Stimulated activated CD8-positive, alpha-beta memory T cell treated with anti-CD3 and anti-CD28 coated beads, Interleukin-7, amount 100 ng/mL, for 24 hours (primary cell): ENCODE data around the gene NUDC.
A peak's percentile ranks its signal among the peaks of the same experiment; 100 is the strongest.

Experiments
- DNase-seq: peaks from one replicate; pipeline ENCODE4 v3.0.0-alpha.2; 2020; ENCODE audit warnings: low read depth

NUDC gene

DNA sequence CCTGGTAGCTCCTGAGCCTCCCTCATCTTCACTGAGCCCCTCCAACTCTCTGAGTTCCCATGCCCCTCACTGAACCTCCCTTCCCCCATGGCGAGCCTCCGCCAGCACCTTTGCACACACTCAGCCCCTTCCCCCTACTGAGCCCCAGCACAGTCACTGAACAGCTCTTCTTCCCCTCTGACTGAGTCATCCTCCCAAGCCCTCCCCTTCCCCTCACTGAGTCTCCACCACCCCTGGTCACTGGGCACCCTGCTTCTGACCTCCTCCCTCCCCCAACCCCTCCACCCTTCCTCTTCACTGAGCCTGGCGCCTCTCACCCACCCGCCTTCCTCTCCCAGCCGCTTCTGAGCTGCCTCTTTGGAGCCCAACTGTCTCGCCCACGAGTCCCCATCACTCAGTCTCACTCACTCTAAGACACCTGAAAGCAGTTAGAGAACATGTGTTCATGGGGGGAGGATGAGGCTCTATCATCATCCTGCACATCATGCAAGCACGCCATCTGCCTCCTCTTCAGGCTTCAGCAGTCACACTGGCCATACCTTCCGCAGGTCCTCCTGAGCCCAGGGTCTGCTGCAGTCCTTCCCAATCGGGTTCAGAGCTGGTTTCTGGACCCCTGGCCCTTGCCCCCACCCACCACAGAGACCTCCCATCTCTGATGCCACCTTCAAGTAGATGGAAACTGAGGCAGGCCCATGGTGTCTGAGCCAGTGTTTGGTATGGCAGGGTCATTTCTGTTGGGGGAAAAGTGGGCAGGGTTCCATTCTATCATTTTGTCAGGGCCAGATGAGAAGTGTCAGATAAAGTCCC, 70.0 kb downstream of the NUDC start:
- no peak for DNase-seq

DNA sequence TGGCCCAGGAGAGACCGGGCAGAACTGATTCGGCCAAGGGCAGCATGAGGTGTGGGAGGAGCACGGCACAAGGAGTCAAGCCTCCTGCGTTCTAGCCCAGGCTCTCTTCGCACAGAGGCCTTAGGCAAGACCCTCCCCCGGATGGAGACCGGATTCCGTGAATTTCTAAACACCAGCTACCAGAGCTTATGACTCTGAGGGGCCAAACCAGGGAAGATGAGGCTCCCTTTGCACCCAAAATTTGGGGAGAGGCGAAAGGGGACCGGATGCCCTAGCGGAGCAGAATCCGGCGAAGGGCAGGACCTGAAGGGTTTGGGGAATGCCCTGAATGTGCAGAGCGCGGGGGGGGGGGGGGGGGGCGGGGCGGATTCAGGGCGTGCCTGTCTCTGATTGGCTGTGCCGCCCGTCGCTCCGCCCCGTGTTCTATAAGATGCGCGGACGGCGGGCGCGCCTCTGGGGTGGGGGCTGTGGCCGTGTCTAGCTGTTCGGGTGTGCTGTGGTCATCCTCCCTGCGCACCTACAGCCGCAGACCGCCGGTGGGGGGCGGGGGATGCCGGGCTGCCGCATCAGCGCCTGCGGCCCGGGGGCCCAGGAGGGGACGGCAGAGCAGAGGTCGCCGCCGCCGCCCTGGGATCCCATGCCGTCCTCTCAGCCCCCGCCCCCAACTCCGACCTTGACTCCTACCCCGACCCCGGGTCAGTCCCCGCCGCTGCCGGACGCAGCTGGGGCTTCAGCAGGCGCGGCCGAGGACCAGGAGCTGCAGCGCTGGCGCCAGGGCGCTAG, 71.9 kb downstream of the NUDC start, which contains the start of gene TRNP1:
Gene TRNP1 (plus strand): TSS at position 456 of the 783 bp plus-strand sequence. CDS start 95 bp downstream, at position 551.
- peak; percentile 32 for DNase-seq

DNA sequence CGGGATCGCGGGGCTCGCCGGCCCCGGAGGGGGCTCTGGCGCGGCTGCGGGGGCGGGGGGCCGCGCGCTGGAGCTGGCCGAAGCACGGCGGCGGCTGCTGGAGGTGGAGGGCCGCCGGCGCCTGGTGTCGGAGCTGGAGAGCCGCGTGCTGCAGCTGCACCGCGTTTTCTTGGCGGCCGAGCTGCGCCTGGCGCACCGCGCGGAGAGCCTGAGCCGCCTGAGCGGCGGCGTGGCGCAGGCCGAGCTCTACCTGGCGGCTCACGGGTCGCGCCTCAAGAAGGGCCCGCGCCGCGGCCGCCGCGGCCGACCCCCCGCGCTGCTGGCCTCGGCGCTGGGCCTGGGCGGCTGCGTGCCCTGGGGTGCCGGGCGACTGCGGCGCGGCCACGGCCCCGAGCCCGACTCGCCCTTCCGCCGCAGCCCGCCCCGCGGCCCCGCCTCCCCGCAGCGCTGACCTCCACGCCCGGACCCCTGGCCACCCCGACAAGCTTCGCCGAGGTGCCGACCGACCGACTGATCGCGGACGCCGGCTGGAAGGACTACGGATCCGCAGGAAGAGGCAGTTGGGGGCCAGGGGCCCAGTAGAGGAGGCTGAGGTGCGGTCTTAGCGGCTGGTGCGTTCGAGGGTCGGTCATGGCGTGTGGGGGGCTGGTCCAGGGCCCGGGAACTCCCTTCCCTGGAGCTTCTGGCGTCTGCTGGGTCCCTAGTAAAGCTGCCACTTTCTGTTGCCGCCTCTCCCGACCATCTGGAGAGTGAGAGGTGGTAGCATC, 72.7 kb downstream of the NUDC start:
- DNase-seq = no peak

DNA sequence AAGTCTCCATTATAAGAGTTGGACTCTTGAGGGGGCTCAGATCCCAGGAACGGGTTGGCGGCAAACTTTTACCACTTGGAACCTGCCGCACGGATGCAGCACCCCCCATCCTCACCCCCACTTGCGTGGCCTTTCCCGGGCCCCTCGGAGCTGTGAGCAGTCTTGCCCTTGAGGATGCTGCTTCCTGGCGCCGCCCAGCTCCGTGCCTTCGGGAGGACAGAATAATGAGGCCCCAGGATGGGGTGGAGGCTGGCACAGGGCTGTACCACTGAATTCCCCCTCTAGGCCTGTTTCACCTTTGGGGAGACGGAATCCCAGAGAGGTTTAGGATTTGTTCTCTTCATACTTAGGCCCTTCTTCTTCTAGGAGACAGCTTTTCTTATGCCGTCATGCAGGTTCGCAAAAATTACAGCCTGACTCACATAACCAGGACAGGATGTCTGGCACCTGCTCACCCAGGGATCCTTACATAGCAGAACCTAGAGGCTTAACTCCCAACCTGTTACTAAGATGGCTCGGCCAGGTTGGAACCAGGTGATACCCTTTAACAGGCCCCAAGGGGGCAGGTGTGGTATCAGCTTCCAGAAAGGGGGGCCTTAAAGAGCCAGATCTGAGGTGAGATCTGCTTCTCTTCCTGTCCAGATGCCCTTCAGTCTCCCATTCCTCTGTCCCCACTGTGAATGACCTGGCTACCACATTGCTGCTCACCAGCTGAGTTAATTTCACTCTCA, 73.4 kb downstream of the NUDC start:
- DNase-seq = no peak

DNA sequence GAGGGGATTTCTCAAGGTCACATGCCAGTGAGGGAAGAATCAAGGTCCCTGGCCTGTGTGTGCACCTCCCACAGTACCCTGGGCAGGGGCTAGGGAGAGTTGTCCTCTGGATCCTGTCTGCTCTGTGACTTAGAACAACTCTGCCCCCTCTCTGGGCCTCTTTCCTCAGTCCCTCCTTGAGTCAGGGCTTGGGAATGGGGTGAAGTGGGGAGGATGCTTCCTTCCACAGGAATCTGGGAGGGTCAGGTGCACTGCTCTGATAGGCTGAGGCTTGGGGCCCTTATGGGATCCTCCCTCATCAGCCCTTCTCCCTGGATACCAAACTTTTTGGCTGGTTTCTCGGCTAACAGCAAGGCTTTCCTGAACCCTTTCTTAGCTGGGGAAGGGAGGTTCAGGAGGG, 74.5 kb downstream of the NUDC start:
- DNase-seq = no peak
